SW480 (cell line): ENCODE data around the gene GFOD1.
"Not testable (repeated sequence)": the region's sequence is repeated elsewhere in the genome, so short reads cannot be mapped to it uniquely, and the experiment has no call there.

Experiments used
- DNase-seq: peaks from one replicate; pipeline ENCODE4 v3.0.0-alpha.2; 2016; ENCODE audit warnings: low spot score

Gene GFOD1

GRCh38 chr6:13511913-13512717, 24.7 kb upstream of the GFOD1 start:
- no peak for DNase-seq

GRCh38 chr6:13511141-13511571, 23.8 kb upstream of the GFOD1 start:
- not testable (repeated sequence) for DNase-seq

- DNase-seq: not testable (repeated sequence)
Measured at GRCh38 chr6:13510433-13510832, 23.0 kb upstream of the GFOD1 start.

GRCh38 chr6:13508711-13509705, 21.6 kb upstream of the GFOD1 start:
- DNase-seq: no peak

GRCh38 chr6:13507306-13507860, 20.0 kb upstream of the GFOD1 start:
- peak; percentile 26 for DNase-seq

- DNase-seq: no peak
Measured at GRCh38 chr6:13505345-13505734, 17.9 kb upstream of the GFOD1 start.

GRCh38 chr6:13504611-13505344, 17.4 kb upstream of the GFOD1 start:
- DNase-seq: no peak

- no peak for DNase-seq
Measured at GRCh38 chr6:13500915-13501314, 13.5 kb upstream of the GFOD1 start.

GRCh38 chr6:13500264-13500663, 12.9 kb upstream of the GFOD1 start:
- DNase-seq: no peak

- DNase-seq: no peak
Measured at GRCh38 chr6:13496513-13497190, 9.3 kb upstream of the GFOD1 start.

GRCh38 chr6:13495818-13496217, 8.4 kb upstream of the GFOD1 start:
- DNase-seq: no peak

- no peak for DNase-seq
Measured at GRCh38 chr6:13495112-13495776, 7.8 kb upstream of the GFOD1 start.

- no peak for DNase-seq
Measured at GRCh38 chr6:13494137-13494536, 6.7 kb upstream of the GFOD1 start.

GRCh38 chr6:13493147-13493546, 5.7 kb upstream of the GFOD1 start:
- DNase-seq: no peak

GRCh38 chr6:13492357-13492756, 5.0 kb upstream of the GFOD1 start:
- DNase-seq: no peak

GRCh38 chr6:13491538-13491937, 4.1 kb upstream of the GFOD1 start:
- DNase-seq: no peak

- DNase-seq: no peak
Measured at GRCh38 chr6:13490402-13490801, 3.0 kb upstream of the GFOD1 start.

- DNase-seq: no peak
Measured at GRCh38 chr6:13488896-13489237, 1.5 kb upstream of the GFOD1 start.

GRCh38 chr6:13488015-13488895, 855 bp upstream of the GFOD1 start:
- no peak for DNase-seq

GRCh38 chr6:13486679-13487121, 700 bp downstream of the GFOD1 start:
- DNase-seq: peak; percentile 47
